Aorta (tissue), 5 donors: ENCODE results near the gene UBE2D3. TPM values are rescaled to one million over a fixed set of nuclear protein-coding genes. Genes with fewer than 3 reads are reported as not detected.
A peak's percentile ranks its signal among the peaks of the same experiment; 100 is the strongest.
"Not testable (repeated sequence)": the region's sequence is repeated elsewhere in the genome, so short reads cannot be mapped to it uniquely, and the experiment has no call there.

Source experiments
- ATAC-seq: fragments of 200-7000 bp; cut with Tn5 transposase; one replicate; pipeline ENCODE4 v1.9.1; 2022; ENCODE audit warnings: moderate library complexity; ENCODE audit not compliant: low FRiP score
- DNase-seq, 2 donors: peaks; one replicate each; pipeline ENCODE4 v3.0.0-alpha.2; 2020
- H3K27ac ChIP-seq, 2 donors: one replicate each; pipeline ENCODE4 v1.5.1; 2013; ENCODE audit warnings: low read length in 2 of 2, mild to moderate bottlenecking in 2 of 2, moderate library complexity in 2 of 2, control low read depth in 1 of 2, inconsistent platforms in 1 of 2, low read depth in 1 of 2
- H3K27me3 ChIP-seq, 2 donors: one replicate each; pipeline ENCODE4 v1.6.1; 2013; ENCODE audit warnings: control low read depth in 1 of 2, low read length in 1 of 2, mild to moderate bottlenecking in 1 of 2, moderate library complexity in 1 of 2; ENCODE audit not compliant: insufficient read depth in 2 of 2, control insufficient read depth in 1 of 2
- H3K36me3 ChIP-seq, 2 donors: one replicate each; pipeline ENCODE4 v1.6.1; 2013; ENCODE audit warnings: control low read depth in 1 of 2, low read length in 1 of 2, mild to moderate bottlenecking in 1 of 2; ENCODE audit not compliant: insufficient read depth in 2 of 2, control insufficient read depth in 1 of 2
- H3K4me1 ChIP-seq, 2 donors: one replicate each; pipeline ENCODE4 v1.6.1; 2013; ENCODE audit warnings: low read length in 2 of 2, control low read depth in 1 of 2, mild to moderate bottlenecking in 1 of 2, moderate library complexity in 1 of 2; ENCODE audit not compliant: insufficient read depth in 2 of 2, control insufficient read depth in 1 of 2
- H3K4me3 ChIP-seq, 2 donors: one replicate each; pipeline ENCODE4 v1.5.1; 2013; ENCODE audit warnings: low read length in 2 of 2, control low read depth in 1 of 2, mild to moderate bottlenecking in 1 of 2
- H3K9me3 ChIP-seq: one replicate; pipeline ENCODE4 v1.6.1; 2013; ENCODE audit warnings: mild to moderate bottlenecking, low read length; ENCODE audit not compliant: control insufficient read depth
- WGBS, 2 donors: extraction: QIAGEN DNeasy Blood & Tissue Kit; methylation state at CpG; one replicate each; pipeline ENCODE4 v1.1.7; 2013; 5-methylcytosine and 5-hydroxymethylcytosine counted together
- intact Hi-C, 2 donors: fragments of 100-400 bp; cut with DNase I; formaldehyde crosslinking; loops; one replicate each; pipeline versions ENCODE4 v1.14.2 to v1.15.0; 2022
- long read RNA-seq, 2 donors: library from polyadenylated mRNA; unstranded; transcript quantifications; one replicate each; pipeline ENCODE4 v2.0.0, GENCODE V29; 2020 to 2021
- polyA plus RNA-seq, 2 donors: library from polyadenylated mRNA; stranded (reverse); fragments of 200-250 nt; gene quantifications; one replicate each; pipeline ENCODE4 v1.2.3, GENCODE V29; 2013
- total RNA-seq, 2 donors: library from RNA; stranded (reverse); fragmentation: NEBNext Ultra II Directional; extraction: Animal tissue kit (Norgen Biotek cat#: 25700); gene quantifications; one replicate each; pipeline ENCODE4 v1.2.1, GENCODE V29; 2021
- donor health status: healthy with polysubstance abuse.
- donor health status: Bipolar disorder and iron deficiency.
- donor health status: DM: no; HTN: no; CAD: no.
- donor health status: DM: no; HTN: no; CAD: no.
- donor health status: DM: yes; HTN: yes; CAD: no.

Gene UBE2D3
- total RNA-seq, result 100 to 1,000 TPM; 274 to 292 TPM
- polyA plus RNA-seq, result 100 to 1,000 TPM; 195 to 277 TPM
- long read RNA-seq, donor 1, full-length matches to known transcripts, result 471 of 749 reads
- long read RNA-seq, donor 1, partial matches to known transcripts, result 204 of 749 reads
- long read RNA-seq, donor 1, other reads (novel, unspliced or antisense), result 74 of 749 reads
- long read RNA-seq, donor 2, transcript UBE2D3-210 (8 exons, 3,990 nt), result major isoform, 45 of 136 reads
- long read RNA-seq, donor 2, transcript UBE2D3-207 (8 exons, 2,368 nt), result minor isoform, 9 of 136 reads
- long read RNA-seq, donor 2, transcript UBE2D3-208 (8 exons, 2,227 nt), result minor isoform, 5 of 136 reads
- long read RNA-seq, donor 2, partial matches to known transcripts, result 51 of 136 reads
- long read RNA-seq, donor 2, other reads (novel, unspliced or antisense), result 22 of 136 reads

DNA sequence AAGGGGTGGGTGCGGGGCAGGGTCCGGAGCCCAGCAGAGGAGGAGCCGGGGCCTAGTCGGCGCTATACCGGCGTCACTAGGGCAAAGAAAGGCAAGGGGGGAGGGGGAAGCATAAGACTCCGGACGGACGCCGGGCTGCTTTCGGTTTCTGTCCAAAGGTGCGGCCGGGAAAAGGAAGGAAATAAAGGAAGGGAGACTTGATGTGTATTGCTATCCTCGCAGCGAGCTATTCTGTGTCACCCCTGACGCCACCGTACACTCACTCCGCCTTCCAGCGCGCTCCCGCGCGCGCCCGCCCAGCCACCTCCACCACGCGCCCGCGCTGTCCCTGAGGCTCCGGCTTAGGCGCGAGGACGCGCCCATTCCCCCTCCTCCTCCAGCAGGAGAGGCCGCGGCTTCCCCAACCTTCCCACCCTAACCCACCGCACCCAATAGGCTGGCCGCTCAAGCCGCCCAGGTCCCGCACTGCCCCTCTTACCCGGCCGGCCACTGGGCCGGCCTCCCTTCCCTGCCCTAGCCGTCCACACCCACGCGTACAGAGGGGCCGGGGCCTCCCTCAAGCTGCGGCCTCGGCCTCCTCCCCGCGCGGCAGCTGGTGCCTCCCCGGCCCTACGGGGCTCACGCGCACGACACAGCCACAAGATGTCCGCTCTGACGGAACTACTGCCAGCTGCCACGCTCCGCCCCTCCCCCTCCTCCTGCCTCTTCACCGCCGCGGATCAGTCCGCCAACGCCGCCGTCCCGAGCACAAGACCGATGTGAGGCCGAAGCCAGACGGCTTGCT, at the start of gene UBE2D3:
Gene UBE2D3, minus strand, starts transcription at position 662 of the 784 bp plus-strand sequence. CDS start 1,043 bp downstream, outside the sequence.
- Histone ChIP-seq H3K27ac (peak within 1 kb of the TSS; percentile 90 to 97), H3K4me3 (peak within 1 kb of the TSS; percentile 57 to 94), H3K27me3 (no peaks in the 10 kb centered on the region), H3K4me1 (peaks cover 0 to 8% of the 10 kb centered on the region in 2 donors), H3K36me3 (no peaks in the 10 kb centered on the region), H3K9me3 (no peaks in the 10 kb centered on the region)
- DNase-seq (peak; percentile 97), ATAC-seq (peak; percentile 92)
- intact Hi-C loops, result loop anchor here (1.0 to 10.0 kb wide), 7 partner anchors 40 to 370 kb away; partner anchors contain the start of genes BDH2 (in 1 of the 2), CENPE (in 1 of the 2), CISD2 (in 1 of the 2) and MANBA (in 1 of the 2)
- WGBS, 2 donors, result 0 to 1% methylated on average over 68 to 73 of the region's 73 CpGs

DNA sequence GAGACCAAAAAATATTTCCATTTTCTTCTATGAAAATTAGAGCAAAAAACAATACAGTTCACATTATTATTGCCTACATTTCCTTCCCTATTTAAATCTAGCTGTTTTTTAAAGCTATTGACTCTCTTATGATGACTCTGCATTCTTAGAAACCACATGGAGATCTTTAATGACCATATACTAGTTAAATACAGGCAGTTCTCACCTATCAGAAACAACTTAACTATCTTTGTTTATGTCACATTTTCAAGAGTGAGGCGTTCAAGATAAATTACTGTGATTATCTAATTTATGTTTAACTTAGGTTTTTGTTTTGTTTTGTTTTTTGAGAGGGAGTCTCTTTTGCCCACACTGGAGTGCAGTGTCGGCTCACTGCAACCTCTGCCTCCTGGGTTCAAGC, 44.4 kb upstream of the UBE2D3 start:
- Histone ChIP-seq H3K27ac (no peak overlapping the region), H3K4me1 (no peaks in the 10 kb centered on the region), H3K9me3 (no peaks in the 10 kb centered on the region), H3K36me3 (no peaks in the 10 kb centered on the region), H3K27me3 (no peaks in the 10 kb centered on the region), H3K4me3 (no peak overlapping the region)
- 75 to 76% methylated on average over 2 of the region's 2 CpGs for WGBS, 2 donors
- no peak for DNase-seq
- no peak for ATAC-seq
- intact Hi-C loops, result no loop called here

DNA sequence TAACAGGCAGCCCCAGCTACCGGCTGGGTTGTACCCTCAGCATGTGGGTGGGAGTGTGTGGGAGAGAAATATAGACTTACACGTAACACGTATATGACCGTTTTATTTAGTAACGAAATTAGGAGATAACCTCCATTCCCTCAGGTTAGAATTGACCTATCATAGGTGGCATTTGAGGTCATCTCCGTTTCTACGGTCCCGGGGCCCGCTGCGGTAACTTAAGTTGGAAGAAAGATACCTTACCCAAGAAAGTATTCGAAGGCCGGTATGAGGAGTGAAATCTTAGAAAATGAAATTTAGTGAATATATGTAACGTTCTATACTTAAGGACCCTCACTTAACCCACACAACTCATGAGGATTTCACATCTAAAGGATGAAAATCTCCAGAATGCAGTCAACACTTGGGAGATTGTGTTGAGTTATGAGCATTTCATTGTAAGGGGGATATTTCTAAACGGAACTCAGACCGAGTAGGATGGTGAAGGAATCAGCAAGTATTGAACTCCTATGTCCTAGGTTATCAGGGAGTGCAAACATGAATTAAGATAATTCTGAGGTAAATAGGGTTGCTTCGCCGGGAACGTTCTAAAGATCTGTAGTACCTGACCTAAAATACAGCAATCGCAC, 42.3 kb upstream of the UBE2D3 start:
- peak overlapping the region; percentile 59 to 74 for H3K4me3 ChIP-seq
- WGBS, 2 donors, result 11 to 14% methylated on average over 19 of the region's 19 CpGs
- no peaks in the 10 kb centered on the region for H3K36me3 ChIP-seq
- intact Hi-C loops, result loop anchor here (1.0 to 10.0 kb wide), 4 partner anchors 42 to 367 kb away; partner anchors contain the start of genes UBE2D3 (in 2 of the 2) and NFKB1 (in 1 of the 2)
- ATAC-seq (no peak), DNase-seq (peak in 1 of 2 donors; percentile 46)
- H3K4me1 ChIP-seq, result no peaks in the 10 kb centered on the region
- H3K27me3 ChIP-seq, result no peaks in the 10 kb centered on the region
- H3K9me3 ChIP-seq, result no peaks in the 10 kb centered on the region
- peak overlapping the region in 1 of 2 donors; percentile 83 for H3K27ac ChIP-seq

DNA sequence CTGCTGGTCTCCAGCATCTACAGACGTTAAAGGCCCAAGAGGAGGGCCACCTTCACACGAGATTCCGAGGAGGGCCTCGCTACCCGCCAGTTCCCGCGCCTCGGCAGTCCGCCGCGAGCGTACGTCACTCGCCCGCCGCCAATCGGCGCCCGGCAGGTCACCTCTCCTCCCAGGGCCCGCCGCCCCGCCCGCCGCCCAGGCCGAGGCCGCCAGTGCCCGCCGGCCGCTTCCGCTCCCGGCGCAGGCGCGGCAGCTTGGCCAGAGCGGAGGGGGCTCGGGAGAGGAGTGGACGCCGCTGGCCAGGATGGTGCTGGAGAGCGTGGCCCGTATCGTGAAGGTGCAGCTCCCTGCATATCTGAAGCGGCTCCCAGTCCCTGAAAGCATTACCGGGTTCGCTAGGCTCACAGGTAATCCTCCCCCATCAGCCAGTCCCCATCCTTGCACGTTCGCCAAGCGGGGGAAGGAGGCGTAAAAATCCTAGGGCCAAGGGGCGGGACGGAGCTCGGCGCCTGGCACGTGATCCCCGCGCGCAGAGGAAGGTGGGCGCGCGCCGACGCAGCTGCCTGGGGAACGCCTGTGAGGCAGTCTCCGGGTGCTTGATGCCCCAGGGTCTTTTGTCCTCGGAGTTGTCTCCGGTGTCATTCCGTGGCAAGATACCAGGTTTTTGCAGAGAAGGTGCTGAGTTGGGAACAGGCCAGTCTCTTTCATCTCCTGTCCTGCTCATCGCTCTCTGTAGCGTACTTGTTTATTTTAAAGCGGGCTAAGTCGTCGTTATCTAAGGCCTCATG, 41.6 kb upstream of the UBE2D3 start, which contains the start of gene CISD2:
Gene CISD2, plus strand, starts transcription at position 212 of the 788 bp plus-strand sequence. Its CDS starts 93 bp downstream, at position 305.
- Histone ChIP-seq H3K4me3 (peak within 1 kb of the TSS; percentile 59 to 74), H3K9me3 (no peaks in the 10 kb centered on the region), H3K27ac (peak within 1 kb of the TSS; percentile 88 to 93), H3K4me1 (no peaks in the 10 kb centered on the region), H3K27me3 (no peaks in the 10 kb centered on the region), H3K36me3 (no peaks in the 10 kb centered on the region)
- peak; percentile 99 for ATAC-seq
- WGBS, 2 donors, result 0% methylated on average over 68 to 71 of the region's 71 CpGs
- intact Hi-C loops, result loop anchor here (1.0 to 10.0 kb wide), 4 partner anchors 42 to 367 kb away; partner anchors contain the start of genes UBE2D3 (in 2 of the 2) and NFKB1 (in 1 of the 2)
- peak; percentile 96 to 98 for DNase-seq

GRCh38 chr4:102868153-102868780, 40.9 kb upstream of the UBE2D3 start:
- whole genome bisulfite sequencing, 2 donors, result 3 to 12% methylated on average over 23 of the region's 23 CpGs
- DNase-seq (peak in 1 of 2 donors; percentile 55), ATAC-seq (peak; percentile 82)
- no peaks in the 10 kb centered on the region for H3K9me3 ChIP-seq
- H3K27ac ChIP-seq, result peak overlapping the region; percentile 88 to 93
- no peaks in the 10 kb centered on the region for H3K27me3 ChIP-seq
- peak overlapping the region; percentile 59 to 69 for H3K4me3 ChIP-seq
- intact Hi-C loops, result loop anchor here (5.0 to 10.0 kb wide), 3 partner anchors 41 to 366 kb away; partner anchors contain the start of genes NFKB1 (in 1 of the 2) and UBE2D3 (in 1 of the 2)
- no peaks in the 10 kb centered on the region for H3K36me3 ChIP-seq
- no peaks in the 10 kb centered on the region for H3K4me1 ChIP-seq

- ATAC-seq (no peak), DNase-seq (no peak)
- Histone ChIP-seq H3K27ac (peak overlapping the region; percentile 88 to 93), H3K36me3 (no peaks in the 10 kb centered on the region), H3K9me3 (no peaks in the 10 kb centered on the region), H3K4me1 (no peaks in the 10 kb centered on the region), H3K27me3 (no peaks in the 10 kb centered on the region), H3K4me3 (peak overlapping the region in 1 of 2 donors; percentile 59)
- intact Hi-C loops, result loop anchor here (5.0 to 10.0 kb wide), 3 partner anchors 40 to 365 kb away; partner anchors contain the start of genes NFKB1 (in 1 of the 2) and UBE2D3 (in 1 of the 2)
- WGBS, 2 donors, result 70 to 77% methylated on average over 12 of the region's 12 CpGs
These were observed 40.2 kb upstream of the UBE2D3 start for GRCh38 chr4:102867278-102868152.

DNA sequence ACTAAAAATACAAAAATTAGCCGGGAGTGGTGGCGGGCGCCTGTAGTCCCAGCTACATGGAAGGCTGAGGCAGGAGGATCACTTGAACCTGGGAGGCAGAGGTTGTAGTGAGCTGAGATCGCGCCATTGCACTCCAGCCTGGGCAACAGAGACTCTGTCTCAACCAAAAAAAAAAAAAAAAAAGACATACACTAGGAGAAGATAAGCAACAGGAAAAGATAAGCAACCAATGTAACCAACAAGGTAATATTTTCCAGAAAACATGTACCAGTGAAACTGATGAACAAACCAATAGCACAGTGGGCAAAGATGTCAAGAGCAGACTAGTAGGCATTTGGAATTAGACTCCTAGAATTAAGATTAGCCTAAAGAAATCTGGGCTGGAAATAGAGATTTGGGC, 38.0 kb upstream of the UBE2D3 start:
- H3K27me3 ChIP-seq, DNase-seq, H3K4me1 ChIP-seq, ATAC-seq, H3K36me3 ChIP-seq, H3K9me3 ChIP-seq, H3K27ac ChIP-seq, H3K4me3 ChIP-seq: not testable (repeated sequence)
- intact Hi-C loops, result loop anchor here (5.0 to 10.0 kb wide), 3 partner anchors 38 to 363 kb away; partner anchors contain the start of genes NFKB1 (in 1 of the 2) and UBE2D3 (in 1 of the 2)
- WGBS, 2 donors, result 98 to 100% methylated on average over 5 of the region's 5 CpGs
